Natural killer cell treated with Interleukin-12 subunit alpha and Interleukin-12 subunit beta and Interleukin-15 and Interleukin-18, amount 100 ng/mL, for 72 hours (primary cell): ENCODE measurements around the gene ARCN1. TPM values are rescaled to one million over a fixed set of nuclear protein-coding genes. Genes with fewer than 3 reads are reported as not detected.

Experiments used
- ATAC-seq, 2 donors: fragments of 150-1000 bp; cut with Tn5 transposase in 1 of 2; sonication (Bioruptor Pico), chemical (Tn5 transposase) in 1 of 2; 2 replicates each; pipeline ENCODE4 v1.10.0; 2021
- DNase-seq: peaks from one replicate; pipeline ENCODE4 v3.0.0; 2022; ENCODE audit warnings: low spot score
- H3K27ac Mint-ChIP-seq, 2 donors: 1 replicate in 1 of 2; 2 replicates in 1 of 2; pipeline ENCODE4 v1.8.0; 2022; ENCODE audit warnings: mixed read lengths in 2 of 2, mild to moderate bottlenecking in 1 of 2, moderate library complexity in 1 of 2
- H3K27me3 Mint-ChIP-seq, 2 donors: 1 replicate in 1 of 2; 2 replicates in 1 of 2; pipeline ENCODE4 v1.8.0; 2022; ENCODE audit warnings: mixed read lengths in 2 of 2
- H3K36me3 Mint-ChIP-seq: one replicate; pipeline ENCODE4 v1.8.0; 2022; ENCODE audit warnings: mixed read lengths
- H3K4me1 Mint-ChIP-seq, 2 donors: 1 replicate in 1 of 2; 2 replicates in 1 of 2; pipeline ENCODE4 v1.8.0; 2022; ENCODE audit warnings: low read depth in 2 of 2, mixed read lengths in 2 of 2, mild to moderate bottlenecking in 1 of 2
- H3K4me3 Mint-ChIP-seq: one replicate; pipeline ENCODE4 v1.8.0; 2022; ENCODE audit warnings: mixed read lengths
- H3K9me3 Mint-ChIP-seq: 2 replicates; pipeline ENCODE4 v1.8.0; 2022; ENCODE audit warnings: mixed read lengths
- total RNA-seq, 2 donors: library from RNA; stranded (reverse); gene quantifications; one replicate each; pipeline ENCODE4 v1.2.3, GENCODE V29; 2022

Gene ARCN1
- total RNA-seq, 2 donors from 2014 or later: 152 to 212 TPM

GRCh38 chr11:118635237-118635591 lies 63.0 kb downstream of the ARCN1 start:
- no peak for DNase-seq
- H3K9me3 Mint-ChIP-seq: no peaks in the 10 kb centered on the region
- ATAC-seq: no peak

GRCh38 chr11:118635642-118636041 lies 63.4 kb downstream of the ARCN1 start:
- Mint-ChIP-seq H3K4me3 (no peak overlapping the region), H3K27me3 (peaks cover 0 to 2% of the 10 kb centered on the region in 2 donors), H3K4me1 (peaks cover 0 to 4% of the 10 kb centered on the region in 2 donors), H3K27ac (no peak overlapping the region), H3K9me3 (no peaks in the 10 kb centered on the region), H3K36me3 (no peaks in the 10 kb centered on the region)
- DNase-seq: no peak
- ATAC-seq: no peak

More at GRCh38 chr11:118635237-118635591, 63.0 kb downstream of the ARCN1 start:
- H3K27me3 Mint-ChIP-seq: peaks cover 0 to 2% of the 10 kb centered on the region in 2 donors
- no peak overlapping the region for H3K4me3 Mint-ChIP-seq
- H3K27ac Mint-ChIP-seq: no peak overlapping the region
- H3K4me1 Mint-ChIP-seq: peaks cover 0 to 4% of the 10 kb centered on the region in 2 donors
- no peaks in the 10 kb centered on the region for H3K36me3 Mint-ChIP-seq

DNA sequence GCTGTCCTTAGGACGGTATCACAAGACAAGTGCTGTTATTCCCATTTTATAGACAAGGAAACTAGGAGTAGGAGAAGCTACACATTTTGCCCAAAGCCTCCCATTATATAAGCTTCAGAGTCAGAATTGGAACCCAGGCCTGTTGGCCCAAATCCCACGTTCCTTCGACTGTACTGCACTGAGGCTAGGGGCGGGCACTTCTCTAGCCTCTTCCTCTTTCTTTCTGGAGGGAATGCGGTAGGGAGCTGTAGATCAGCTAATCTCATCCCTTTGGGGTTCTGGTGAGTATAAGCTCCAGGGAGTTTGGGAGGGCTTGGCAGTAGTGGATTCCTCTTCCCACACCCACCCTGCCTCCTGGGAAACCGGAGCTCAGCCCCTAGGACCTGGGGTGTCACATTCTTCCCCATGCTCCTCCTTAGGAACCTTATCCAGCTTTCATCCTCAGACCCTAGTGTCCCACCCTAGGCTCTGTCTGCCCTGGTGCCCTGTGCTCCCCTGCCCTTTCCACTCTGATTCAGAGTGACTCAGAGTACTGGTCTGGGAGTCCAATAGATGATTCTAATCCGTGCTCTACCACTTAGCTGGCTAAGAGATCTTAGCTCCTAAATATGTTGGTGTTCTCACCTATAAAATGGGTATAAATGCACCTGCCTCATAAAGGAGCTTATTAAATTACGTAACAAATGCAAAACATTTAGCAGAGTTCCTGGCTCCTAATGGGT lies 64.5 kb downstream of the ARCN1 start:
- no peaks in the 10 kb centered on the region for H3K9me3 Mint-ChIP-seq
- DNase-seq (no peak), ATAC-seq (no peak)
- peaks cover 0 to 2% of the 10 kb centered on the region in 2 donors for H3K27me3 Mint-ChIP-seq
- H3K4me1 Mint-ChIP-seq: peaks cover 0 to 4% of the 10 kb centered on the region in 2 donors
- no peaks in the 10 kb centered on the region for H3K36me3 Mint-ChIP-seq
- no peak overlapping the region for H3K27ac Mint-ChIP-seq
- no peak overlapping the region for H3K4me3 Mint-ChIP-seq

DNA sequence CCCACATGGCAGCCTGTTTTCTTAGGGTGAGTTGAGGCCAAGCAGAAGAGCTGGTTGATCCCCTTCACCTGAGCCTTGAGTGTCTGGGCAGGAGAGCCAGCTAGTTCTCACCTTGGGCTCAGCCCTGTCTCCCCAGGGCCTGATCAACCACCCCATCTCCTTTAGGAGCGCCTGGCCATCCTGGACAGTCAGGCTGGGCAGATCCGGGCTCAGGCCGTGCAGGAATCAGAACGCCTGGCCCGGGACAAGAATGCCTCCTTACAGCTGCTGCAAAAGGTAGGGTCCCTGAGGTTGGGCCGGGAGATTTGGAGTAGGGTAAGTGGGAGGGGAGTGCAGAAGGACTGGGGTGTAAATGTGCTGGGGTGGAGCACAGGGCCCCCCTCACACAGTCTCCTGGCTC lies 66.5 kb downstream of the ARCN1 start:
- ATAC-seq: no peak
- no peak for DNase-seq

DNA sequence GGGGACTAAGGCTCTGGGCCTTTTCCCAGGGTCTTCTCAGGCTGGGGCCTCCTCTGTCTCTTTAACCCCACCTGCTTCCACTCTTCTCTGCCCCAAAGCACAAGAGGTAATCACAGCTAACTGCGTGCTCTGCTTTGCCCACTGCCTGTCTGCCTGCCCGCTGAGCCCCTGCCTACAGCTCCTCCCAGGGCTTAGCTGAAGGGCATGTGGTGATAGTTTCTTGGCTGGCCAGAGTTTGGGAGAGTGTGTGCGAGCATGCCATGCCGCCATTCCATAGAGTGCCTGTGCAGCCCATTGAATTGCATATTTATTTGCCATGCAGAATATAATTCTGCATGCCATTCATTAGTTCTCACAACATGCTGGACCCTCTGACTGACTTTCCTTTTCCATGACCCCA lies 67.7 kb downstream of the ARCN1 start:
- ATAC-seq: no peak

More for the DNA sequence above, 66.5 kb downstream of the ARCN1 start:
- Mint-ChIP-seq H3K9me3 (no peaks in the 10 kb centered on the region), H3K4me3 (no peak overlapping the region), H3K36me3 (no peaks in the 10 kb centered on the region), H3K27me3 (no peaks in the 10 kb centered on the region), H3K27ac (no peak overlapping the region), H3K4me1 (peaks cover 0 to 4% of the 10 kb centered on the region in 2 donors)

DNA sequence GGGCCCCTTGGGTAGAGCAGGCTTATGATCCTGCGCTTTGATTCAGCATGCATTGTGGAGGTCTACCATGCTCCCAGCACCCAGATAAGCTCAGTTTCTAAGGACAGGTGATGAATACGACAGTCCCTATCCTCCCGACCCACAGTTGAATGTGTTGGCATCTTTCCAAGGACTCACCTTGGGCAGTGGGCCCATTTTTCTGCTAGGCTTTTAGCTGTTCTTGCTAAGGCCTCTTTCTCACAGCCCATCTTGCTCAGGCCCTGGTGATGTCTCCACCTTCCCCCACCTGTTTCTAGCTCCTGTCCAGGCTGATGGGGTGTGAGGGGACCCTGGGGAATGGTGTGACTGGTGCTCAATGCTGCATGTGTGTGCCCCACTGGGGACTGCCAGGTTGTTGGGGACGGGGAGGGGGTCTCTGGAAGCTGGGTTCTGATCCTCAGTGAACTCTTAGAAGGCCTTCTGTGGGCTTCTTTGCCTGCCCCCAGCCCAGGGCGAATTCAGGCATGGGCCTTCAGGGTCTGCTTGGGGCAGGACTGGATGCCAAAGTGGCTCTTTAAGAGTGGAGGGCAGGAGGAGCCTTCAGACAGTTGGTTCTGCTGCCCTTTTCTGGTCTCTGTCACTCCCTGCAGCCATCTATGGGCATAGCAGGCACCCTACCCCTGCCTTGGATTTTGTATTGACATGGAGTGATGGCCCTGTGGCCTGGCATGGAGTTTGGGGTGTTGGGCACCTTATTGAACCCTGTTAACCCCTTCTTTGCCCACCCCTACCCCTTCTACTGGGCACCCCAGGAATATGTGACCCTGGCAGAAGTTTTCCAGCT lies 68.3 kb downstream of the ARCN1 start:
- Mint-ChIP-seq H3K4me3 (no peak overlapping the region), H3K27me3 (no peaks in the 10 kb centered on the region), H3K4me1 (no peaks in the 10 kb centered on the region), H3K9me3 (no peaks in the 10 kb centered on the region), H3K36me3 (no peaks in the 10 kb centered on the region), H3K27ac (no peak overlapping the region)
- ATAC-seq: no peak
- DNase-seq: no peak

More for the DNA sequence above, 67.7 kb downstream of the ARCN1 start:
- no peak overlapping the region for H3K27ac Mint-ChIP-seq
- H3K4me1 Mint-ChIP-seq: no peaks in the 10 kb centered on the region
- H3K9me3 Mint-ChIP-seq: no peaks in the 10 kb centered on the region
- H3K4me3 Mint-ChIP-seq: no peak overlapping the region
- H3K27me3 Mint-ChIP-seq: no peaks in the 10 kb centered on the region
- H3K36me3 Mint-ChIP-seq: no peaks in the 10 kb centered on the region
- no peak for DNase-seq

- Mint-ChIP-seq H3K4me1 (no peaks in the 10 kb centered on the region), H3K4me3 (no peak overlapping the region), H3K36me3 (no peaks in the 10 kb centered on the region), H3K9me3 (no peaks in the 10 kb centered on the region), H3K27me3 (no peaks in the 10 kb centered on the region), H3K27ac (no peak overlapping the region)
- ATAC-seq (no peak), DNase-seq (no peak)
These were observed 69.3 kb downstream of the ARCN1 start for GRCh38 chr11:118641397-118642019.

DNA sequence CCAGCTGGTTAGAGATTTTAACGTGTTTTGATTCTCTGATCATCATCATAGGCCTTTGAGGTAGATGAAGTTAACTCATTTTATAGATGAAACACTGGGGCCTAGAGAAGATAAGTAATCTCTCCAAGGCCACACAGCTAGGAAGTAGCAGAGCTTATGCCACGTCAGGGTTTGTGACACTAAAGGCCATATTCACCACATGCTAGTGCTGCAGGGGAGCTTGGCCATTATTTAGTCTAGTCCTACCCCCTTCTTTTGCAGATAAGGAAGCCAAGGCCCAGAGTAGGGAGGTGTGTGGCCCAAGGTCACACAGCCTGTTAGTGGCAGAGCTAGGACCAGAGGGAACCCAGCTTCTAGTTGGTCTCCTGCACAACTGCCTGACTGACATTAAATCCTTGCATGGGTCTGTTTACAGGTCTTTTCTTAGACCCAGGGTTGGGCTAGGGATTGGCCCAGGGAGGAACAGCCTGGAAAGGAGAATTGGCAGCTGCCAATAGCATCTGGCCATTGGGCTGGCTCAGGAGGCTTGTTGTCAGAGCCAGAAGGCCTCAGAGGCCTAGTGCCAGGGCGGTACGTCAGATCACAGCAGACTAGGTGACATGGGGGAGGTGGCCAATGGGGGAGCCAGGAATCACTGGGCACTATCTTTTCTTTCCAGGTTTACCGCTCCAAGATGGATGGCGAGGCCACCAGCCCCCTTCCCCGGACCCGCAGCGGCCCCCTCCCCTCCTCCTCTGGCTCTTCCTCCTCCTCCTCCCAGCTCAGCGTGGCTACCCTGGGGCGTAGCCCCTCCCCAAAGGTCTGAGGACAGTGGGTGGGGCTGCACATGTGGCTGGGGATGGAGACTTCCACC lies 71.2 kb downstream of the ARCN1 start:
- no peaks in the 10 kb centered on the region for H3K9me3 Mint-ChIP-seq
- H3K27me3 Mint-ChIP-seq: no peaks in the 10 kb centered on the region
- ATAC-seq (no peak), DNase-seq (no peak)
- H3K4me1 Mint-ChIP-seq: no peaks in the 10 kb centered on the region
- no peak overlapping the region for H3K27ac Mint-ChIP-seq
- H3K4me3 Mint-ChIP-seq: no peak overlapping the region
- no peaks in the 10 kb centered on the region for H3K36me3 Mint-ChIP-seq

- H3K27me3 Mint-ChIP-seq: no peaks in the 10 kb centered on the region
- no peak for DNase-seq
- no peak overlapping the region for H3K27ac Mint-ChIP-seq
- no peaks in the 10 kb centered on the region for H3K36me3 Mint-ChIP-seq
- H3K4me3 Mint-ChIP-seq: no peak overlapping the region
- no peaks in the 10 kb centered on the region for H3K4me1 Mint-ChIP-seq
- no peak for ATAC-seq
- no peaks in the 10 kb centered on the region for H3K9me3 Mint-ChIP-seq
These were observed 71.8 kb downstream of the ARCN1 start for GRCh38 chr11:118643995-118644345.

DNA sequence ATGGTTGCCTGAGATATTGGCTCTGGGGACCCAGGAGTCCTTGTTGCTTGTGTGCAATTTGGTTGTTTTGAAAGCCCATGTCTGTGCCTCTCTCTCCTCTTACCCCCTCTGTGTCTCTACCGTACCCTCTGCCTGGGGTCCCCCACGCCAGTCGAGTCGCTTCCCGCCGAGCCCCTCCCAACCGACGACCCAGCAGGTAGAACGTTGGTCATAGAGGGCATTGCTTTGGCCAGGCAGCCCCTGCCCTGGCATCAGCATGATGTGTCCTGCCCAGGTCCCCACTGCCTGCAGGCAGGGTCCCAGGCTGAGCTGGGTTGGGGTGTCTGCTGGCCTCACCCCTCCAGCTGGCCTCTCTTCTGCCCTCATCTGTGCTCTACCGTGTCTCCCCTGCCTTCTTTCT lies 72.3 kb downstream of the ARCN1 start:
- Mint-ChIP-seq H3K27ac (no peak overlapping the region), H3K9me3 (no peaks in the 10 kb centered on the region), H3K4me1 (no peaks in the 10 kb centered on the region), H3K27me3 (no peaks in the 10 kb centered on the region), H3K4me3 (no peak overlapping the region), H3K36me3 (no peaks in the 10 kb centered on the region)
- ATAC-seq (no peak), DNase-seq (no peak)

DNA sequence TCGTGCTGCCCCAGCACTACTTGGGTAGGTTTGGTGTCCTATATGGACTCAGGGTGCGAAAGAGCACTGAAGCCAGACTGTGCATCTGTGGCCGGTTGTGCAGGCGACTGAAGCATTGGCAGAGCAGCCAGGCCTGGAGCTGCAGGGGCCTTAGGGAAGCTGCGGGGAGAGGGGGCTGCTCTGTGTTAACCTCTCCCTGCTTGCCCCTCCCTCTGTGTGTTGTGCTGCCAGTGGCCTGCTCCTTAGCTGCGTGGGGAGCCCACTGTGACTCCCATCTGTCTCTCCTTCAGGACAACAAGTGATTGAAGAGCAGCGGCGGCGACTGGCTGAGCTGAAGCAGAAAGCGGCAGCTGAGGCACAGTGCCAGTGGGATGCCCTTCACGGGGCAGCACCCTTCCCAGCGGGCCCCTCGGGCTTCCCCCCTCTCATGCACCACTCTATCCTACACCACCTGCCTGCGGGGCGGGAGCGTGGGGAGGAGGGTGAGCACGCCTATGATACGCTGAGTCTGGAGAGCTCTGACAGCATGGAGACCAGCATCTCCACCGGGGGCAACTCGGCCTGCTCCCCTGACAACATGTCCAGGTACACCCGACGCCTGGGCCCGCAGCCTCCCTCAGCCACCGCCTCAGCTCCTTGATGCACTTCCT lies 73.0 kb downstream of the ARCN1 start:
- Mint-ChIP-seq H3K36me3 (no peaks in the 10 kb centered on the region), H3K27ac (no peak overlapping the region), H3K4me1 (no peaks in the 10 kb centered on the region), H3K27me3 (no peaks in the 10 kb centered on the region), H3K9me3 (no peaks in the 10 kb centered on the region), H3K4me3 (no peak overlapping the region)
- DNase-seq (no peak), ATAC-seq (no peak)

- Mint-ChIP-seq H3K9me3 (no peaks in the 10 kb centered on the region), H3K27ac (no peak overlapping the region), H3K4me1 (no peaks in the 10 kb centered on the region), H3K36me3 (no peaks in the 10 kb centered on the region), H3K4me3 (no peak overlapping the region), H3K27me3 (no peaks in the 10 kb centered on the region)
- DNase-seq: no peak
- ATAC-seq: no peak
These were observed 74.2 kb downstream of the ARCN1 start for GRCh38 chr11:118646393-118646792.

DNA sequence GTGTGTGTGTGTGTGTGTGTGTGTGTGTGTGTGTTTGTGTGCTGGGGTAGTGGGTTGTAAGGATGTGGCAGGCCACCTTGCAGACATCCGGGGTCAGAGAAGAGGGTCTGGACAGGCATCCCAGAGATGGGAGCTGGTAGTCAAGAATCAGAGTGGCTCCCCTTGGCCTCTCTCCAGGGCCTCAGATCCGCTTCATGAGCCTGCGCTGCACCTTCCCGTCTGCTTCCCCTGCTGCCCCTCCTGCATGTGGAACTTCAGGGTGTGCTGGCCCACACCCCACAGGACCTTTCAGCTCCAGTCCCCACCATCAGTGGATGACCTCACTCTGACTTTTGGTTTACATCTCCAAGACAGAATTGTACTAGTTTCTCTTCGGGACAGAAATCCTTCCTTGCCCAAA lies 76.1 kb downstream of the ARCN1 start:
- Mint-ChIP-seq H3K36me3 (no peaks in the 10 kb centered on the region), H3K27ac (no peak overlapping the region), H3K4me3 (no peak overlapping the region), H3K27me3 (no peaks in the 10 kb centered on the region), H3K4me1 (peaks cover 6 to 7% of the 10 kb centered on the region in 2 donors), H3K9me3 (no peaks in the 10 kb centered on the region)
- DNase-seq: no peak
- no peak for ATAC-seq
